Kidney epithelial cell (primary cell): ENCODE results near the gene STK35. TPM values are rescaled to one million over a fixed set of nuclear protein-coding genes. Genes with fewer than 3 reads are reported as not detected.

ENCODE experiments used
- DNase-seq: peaks from one replicate; pipeline ENCODE4 v3.0.0-alpha.2; 2010; ENCODE audit warnings: low read depth
- H3K27me3 ChIP-seq: 2 replicates; pipeline ENCODE4 v1.6.0; 2011; ENCODE audit warnings: low read length; ENCODE audit not compliant: control insufficient read depth, insufficient read depth
- H3K36me3 ChIP-seq: 2 replicates; pipeline ENCODE4 v1.5.1; 2011; ENCODE audit warnings: low read length; ENCODE audit not compliant: control insufficient read depth, insufficient read depth
- H3K4me3 ChIP-seq: 2 replicates; pipeline ENCODE4 v1.5.1; 2011; ENCODE audit warnings: low read depth, mild to moderate bottlenecking, control low read depth, low read length
- total RNA-seq: library from RNA; depleted of rRNA; stranded (reverse); fragments of >200 nt; gene quantifications from 2 replicates; pipeline ENCODE4 v1.2.3, GENCODE V29; 2015
- TF ChIP-seq, protein P1 (sequence below): IDR thresholded peaks from 2 replicates; pipeline ENCODE4 v1.5.1; 2011; ENCODE audit warnings: mild to moderate bottlenecking, moderate library complexity, low read length, control low read depth, inconsistent platforms; ENCODE audit not compliant: insufficient read depth, poor library complexity, severe bottlenecking

The STK35 gene
- total RNA-seq, 1 donor from 2014 or later = 18.0 TPM

DNA sequence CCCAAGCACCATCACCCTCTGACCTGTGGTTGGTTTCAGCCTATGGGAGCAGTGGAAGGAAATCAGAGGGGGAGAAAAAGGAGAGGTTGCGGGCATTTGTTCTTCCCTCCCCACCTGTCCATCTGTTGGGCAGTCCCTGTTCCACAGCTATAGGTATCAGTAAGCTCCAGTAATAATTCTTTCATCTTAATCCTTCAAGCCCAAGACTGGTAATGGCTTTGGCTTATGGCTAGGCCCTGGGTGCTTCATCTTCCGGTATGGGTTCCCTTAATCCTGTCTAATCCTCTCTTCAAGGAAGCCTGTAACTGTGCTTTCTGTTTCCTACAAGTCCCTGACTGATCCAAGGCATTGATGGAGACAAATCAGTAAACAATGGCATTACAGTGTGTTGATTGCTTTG is 42.2 kb upstream of the STK35 start:
- Histone ChIP-seq H3K4me3 (no peak overlapping the region), H3K36me3 (no peaks in the 10 kb centered on the region), H3K27me3 (no peaks in the 10 kb centered on the region)
- TF ChIP-seq, protein P1, sequence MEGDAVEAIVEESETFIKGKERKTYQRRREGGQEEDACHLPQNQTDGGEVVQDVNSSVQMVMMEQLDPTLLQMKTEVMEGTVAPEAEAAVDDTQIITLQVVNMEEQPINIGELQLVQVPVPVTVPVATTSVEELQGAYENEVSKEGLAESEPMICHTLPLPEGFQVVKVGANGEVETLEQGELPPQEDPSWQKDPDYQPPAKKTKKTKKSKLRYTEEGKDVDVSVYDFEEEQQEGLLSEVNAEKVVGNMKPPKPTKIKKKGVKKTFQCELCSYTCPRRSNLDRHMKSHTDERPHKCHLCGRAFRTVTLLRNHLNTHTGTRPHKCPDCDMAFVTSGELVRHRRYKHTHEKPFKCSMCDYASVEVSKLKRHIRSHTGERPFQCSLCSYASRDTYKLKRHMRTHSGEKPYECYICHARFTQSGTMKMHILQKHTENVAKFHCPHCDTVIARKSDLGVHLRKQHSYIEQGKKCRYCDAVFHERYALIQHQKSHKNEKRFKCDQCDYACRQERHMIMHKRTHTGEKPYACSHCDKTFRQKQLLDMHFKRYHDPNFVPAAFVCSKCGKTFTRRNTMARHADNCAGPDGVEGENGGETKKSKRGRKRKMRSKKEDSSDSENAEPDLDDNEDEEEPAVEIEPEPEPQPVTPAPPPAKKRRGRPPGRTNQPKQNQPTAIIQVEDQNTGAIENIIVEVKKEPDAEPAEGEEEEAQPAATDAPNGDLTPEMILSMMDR = no peak
- no peak for DNase-seq

DNA sequence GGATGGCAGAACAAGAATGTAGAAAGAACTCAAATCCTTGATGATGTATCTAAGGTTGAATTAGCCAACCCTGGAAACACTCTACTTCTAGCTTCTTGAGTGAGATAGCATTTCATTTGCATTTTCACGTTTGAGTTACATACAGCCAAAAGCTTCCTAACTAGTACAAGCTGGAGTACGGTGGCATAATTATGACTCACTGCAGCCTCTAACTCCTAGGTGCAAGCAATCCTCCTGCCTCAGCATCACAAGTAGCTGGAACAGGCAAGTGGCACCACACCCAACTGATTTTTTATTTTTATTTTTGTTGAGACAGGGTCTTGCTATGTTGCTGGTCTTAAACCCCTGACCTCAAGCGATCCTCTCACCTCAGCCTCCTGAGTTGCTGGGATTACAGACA is 36.5 kb upstream of the STK35 start:
- no peak overlapping the region for H3K4me3 ChIP-seq
- TF ChIP-seq, protein P1 = no peak
- no peak for DNase-seq
- peaks cover 2% of the 10 kb centered on the region for H3K27me3 ChIP-seq
- no peaks in the 10 kb centered on the region for H3K36me3 ChIP-seq

DNA sequence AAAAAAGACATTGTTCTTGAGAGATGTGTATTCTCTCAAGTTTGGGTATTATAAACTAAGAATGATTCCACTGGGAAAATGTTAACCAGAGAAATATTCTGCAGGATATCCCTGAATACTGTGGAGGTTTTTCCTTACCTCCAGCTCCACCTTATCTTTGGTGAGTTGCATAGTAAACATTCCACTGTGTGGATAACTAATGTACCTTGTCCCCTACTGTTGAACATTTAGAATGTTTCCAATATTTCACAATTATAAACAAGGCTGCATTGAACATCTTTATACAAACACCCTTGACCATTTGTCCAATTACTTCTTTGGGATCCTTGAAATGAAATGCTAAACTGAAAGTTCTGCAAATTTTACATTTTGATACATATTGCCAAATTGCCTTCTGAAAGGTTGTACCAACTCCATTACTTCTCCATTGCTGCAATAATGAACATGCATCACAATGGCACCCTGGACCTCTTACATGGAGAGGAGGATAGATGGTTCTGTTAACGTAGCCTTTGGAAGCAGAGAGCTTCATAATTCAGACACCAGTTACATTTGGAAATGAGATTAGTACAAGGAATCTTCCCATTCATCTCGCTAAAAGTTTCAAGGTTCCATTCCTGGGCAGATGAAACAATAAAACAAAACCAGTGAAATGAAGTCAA is 35.0 kb upstream of the STK35 start:
- TF ChIP-seq, protein P1 = no peak
- Histone ChIP-seq H3K27me3 (peaks cover 2% of the 10 kb centered on the region), H3K36me3 (no peaks in the 10 kb centered on the region), H3K4me3 (no peak overlapping the region)
- DNase-seq = no peak

DNA sequence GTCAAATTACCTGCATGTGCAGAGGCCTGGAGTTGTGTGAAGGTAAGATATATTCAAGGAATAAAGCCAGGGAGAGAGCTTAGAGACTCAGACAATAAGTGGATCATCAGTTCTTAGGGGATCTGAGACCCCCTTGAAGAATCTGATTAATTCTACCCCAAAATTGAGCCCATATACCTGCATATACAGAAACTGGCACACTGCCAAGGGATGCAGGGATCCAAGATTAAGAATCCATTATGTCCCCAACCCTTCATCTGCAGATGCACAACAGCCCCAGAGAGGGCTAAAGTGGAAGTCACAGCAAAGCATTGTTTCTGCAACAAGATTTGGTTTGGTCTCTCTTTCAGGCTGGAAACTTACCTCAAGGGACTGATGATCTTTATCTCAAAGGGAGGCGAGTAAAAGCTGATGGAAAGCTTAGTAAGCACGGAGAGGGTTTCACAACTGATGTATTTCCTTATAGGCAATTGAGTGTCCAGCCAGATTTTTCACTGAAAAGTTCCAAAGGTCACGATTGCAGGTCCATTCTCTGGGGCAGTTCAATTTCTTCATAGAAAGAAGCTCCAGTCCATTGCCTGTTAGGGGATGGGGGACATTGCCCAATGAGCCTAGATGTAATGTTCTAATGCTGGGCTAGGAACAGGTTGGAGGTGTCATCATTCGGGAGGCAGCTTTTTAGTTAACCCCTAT is 20.9 kb upstream of the STK35 start:
- no peaks in the 10 kb centered on the region for H3K36me3 ChIP-seq
- no peaks in the 10 kb centered on the region for H3K27me3 ChIP-seq
- TF ChIP-seq, protein P1 = no peak
- DNase-seq = no peak
- no peak overlapping the region for H3K4me3 ChIP-seq

DNA sequence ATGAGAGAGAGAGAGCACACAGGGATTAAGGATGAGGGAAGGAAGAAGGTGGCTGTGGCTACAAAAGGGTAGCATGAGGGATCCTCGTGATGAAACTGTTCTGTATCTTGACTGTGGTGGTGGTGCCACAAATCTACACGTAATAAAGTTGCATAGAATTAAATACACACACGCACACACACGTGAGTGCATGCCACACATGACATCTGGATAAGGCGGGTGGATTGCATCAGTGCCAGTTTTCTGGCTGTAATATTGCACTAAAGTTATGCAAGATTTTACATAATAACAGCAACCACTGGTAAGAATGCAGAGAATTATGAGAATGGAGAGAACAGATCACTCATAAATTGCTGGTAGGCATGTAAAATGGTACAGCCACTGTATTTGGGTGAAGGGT is 16.9 kb upstream of the STK35 start:
- H3K4me3 ChIP-seq = no peak overlapping the region
- DNase-seq = no peak
- TF ChIP-seq, protein P1 = no peak
- no peaks in the 10 kb centered on the region for H3K36me3 ChIP-seq
- peaks cover 7% of the 10 kb centered on the region for H3K27me3 ChIP-seq
